IMR-90 (cell line): ENCODE measurements around the gene USP35. TPM values are rescaled to one million over a fixed set of nuclear protein-coding genes. Genes with fewer than 3 reads are reported as not detected.
A peak's percentile ranks its signal among the peaks of the same experiment; 100 is the strongest.

ENCODE experiments used
- ATAC-seq: fragments of 200-7000 bp; cut with Tn5 transposase; 2 replicates; pipeline ENCODE4 v1.9.1; 2020; ENCODE audit warnings: low read depth, mild to moderate bottlenecking, moderate library complexity
- BruUV-seq: library from RNA; stranded (reverse); fragments of 400-500 nt; replicated peaks from 2 replicates; lab custom pipeline; 2021; lab: Mats Ljungman, UMichigan
- CTCF ChIA-PET: fragments of 300-600 bp; formaldehyde crosslinking; extraction: SDS; loops from one replicate; lab custom pipeline; 2021; ENCODE audit warnings: antibody characterized with exemption; lab: Yijun Ruan, JAX
- POLR2A ChIA-PET: fragments of 300-600 bp; sonication (Branson Sonifier 250); formaldehyde crosslinking; loops from one replicate; lab custom pipeline; 2022; ENCODE audit warnings: antibody characterized with exemption; ENCODE audit not compliant: unreplicated experiment; lab: Charles Lee
- DNase-seq: peaks from one replicate; pipeline ENCODE4 v3.0.0; 2013
- H2AFZ ChIP-seq: replicated peaks from 2 replicates; pipeline ENCODE3; 2013; ENCODE audit warnings: low read length, mild to moderate bottlenecking; ENCODE audit not compliant: poor library complexity
- H2AK5ac ChIP-seq: 2 replicates; pipeline ENCODE4 v1.6.1; 2013; ENCODE audit warnings: low read depth, low read length, inconsistent platforms
- H2AK9ac ChIP-seq: replicated peaks from 2 replicates; pipeline ENCODE3; 2013; ENCODE audit warnings: mild to moderate bottlenecking, low read depth, low read length, moderate library complexity; ENCODE audit not compliant: poor library complexity
- H2BK120ac ChIP-seq: 2 replicates; pipeline ENCODE4 v1.6.1; 2013; ENCODE audit warnings: low read depth, low read length, inconsistent platforms
- H2BK15ac ChIP-seq: 3 replicates; pipeline ENCODE4 v1.6.1; 2013; ENCODE audit warnings: low read depth, low read length, inconsistent platforms
- H2BK20ac ChIP-seq: 2 replicates; pipeline ENCODE4 v1.6.1; 2013; ENCODE audit warnings: low read depth, mild to moderate bottlenecking, inconsistent platforms, low read length, moderate library complexity
- H2BK5ac ChIP-seq: 2 replicates; pipeline ENCODE4 v1.6.1; 2013; ENCODE audit warnings: mild to moderate bottlenecking, low read depth, low read length, inconsistent platforms; ENCODE audit not compliant: poor library complexity, severe bottlenecking
- H3K14ac ChIP-seq: replicated peaks from 2 replicates; pipeline ENCODE4 v1.6.1; 2013; ENCODE audit warnings: low read depth, low read length, inconsistent platforms
- H3K18ac ChIP-seq: 2 replicates; pipeline ENCODE4 v1.6.1; 2013; ENCODE audit warnings: low read depth, low read length, control low read depth
- H3K23ac ChIP-seq: 2 replicates; pipeline ENCODE4 v1.6.1; 2013; ENCODE audit warnings: low read depth, low read length, inconsistent platforms
- H3K27ac ChIP-seq: 2 replicates; pipeline ENCODE4 v1.5.1; 2013; ENCODE audit warnings: mild to moderate bottlenecking, control low read depth, low read length; ENCODE audit not compliant: insufficient read depth
- H3K27me3 ChIP-seq: 2 replicates; pipeline ENCODE4 v1.6.1; 2013; ENCODE audit warnings: low read length; ENCODE audit not compliant: control insufficient read depth, insufficient read depth
- H3K36me3 ChIP-seq: 2 replicates; pipeline ENCODE4 v1.6.1; 2013; ENCODE audit warnings: low read length, mixed read lengths; ENCODE audit not compliant: control insufficient read depth, insufficient read depth
- H3K4ac ChIP-seq: 2 replicates; pipeline ENCODE4 v1.6.1; 2013; ENCODE audit warnings: low read depth, low read length, inconsistent platforms
- H3K4me1 ChIP-seq: 2 replicates; pipeline ENCODE4 v1.6.1; 2013; ENCODE audit warnings: low read length, mixed read lengths; ENCODE audit not compliant: control insufficient read depth, insufficient read depth
- H3K4me2 ChIP-seq: 2 replicates; pipeline ENCODE4 v1.6.1; 2013; ENCODE audit warnings: low read depth, mild to moderate bottlenecking, control low read depth, low read length, moderate library complexity
- H3K4me3 ChIP-seq: 2 replicates; pipeline ENCODE4 v1.5.1; 2013; ENCODE audit warnings: low read depth, mild to moderate bottlenecking, control low read depth, low read length, moderate library complexity; ENCODE audit not compliant: insufficient read depth
- H3K56ac ChIP-seq: 2 replicates; pipeline ENCODE4 v1.6.1; 2013; ENCODE audit warnings: low read length, inconsistent platforms; ENCODE audit not compliant: insufficient read depth; ENCODE audit errors: extremely low read depth
- H3K79me1 ChIP-seq, 2 experiments: 2 replicates each; pipeline ENCODE4 v1.6.1; 2013; ENCODE audit warnings: low read length in 2 of 2, inconsistent platforms in 1 of 2, low read depth in 1 of 2
- H3K9ac ChIP-seq: 2 replicates; pipeline ENCODE4 v1.6.1; 2013; ENCODE audit warnings: low read depth, low read length, control low read depth
- H3K9me1 ChIP-seq: 2 replicates; pipeline ENCODE4 v1.6.1; 2013; ENCODE audit warnings: low read length, inconsistent platforms; ENCODE audit not compliant: insufficient read depth
- H3K9me3 ChIP-seq: 2 replicates; pipeline ENCODE4 v1.6.1; 2013; ENCODE audit warnings: low read length; ENCODE audit not compliant: control insufficient read depth, insufficient read depth
- H4K20me1 ChIP-seq: 2 replicates; pipeline ENCODE4 v1.6.1; 2013; ENCODE audit warnings: low read length, inconsistent platforms; ENCODE audit not compliant: insufficient read depth
- H4K5ac ChIP-seq: 2 replicates; pipeline ENCODE4 v1.6.1; 2013; ENCODE audit warnings: mild to moderate bottlenecking, low read depth, low read length, control low read depth
- H4K8ac ChIP-seq, 2 experiments: 2 replicates each; pipeline ENCODE4 v1.6.1; 2013; ENCODE audit warnings: low read depth in 2 of 2, low read length in 2 of 2, control low read depth in 1 of 2, inconsistent platforms in 1 of 2
- H4K91ac ChIP-seq: 2 replicates; pipeline ENCODE4 v1.6.1; 2013; ENCODE audit warnings: low read depth, low read length, inconsistent platforms; ENCODE audit not compliant: insufficient read depth
- BHLHE40 ChIP-seq: fragments of 150-350 bp; IDR thresholded peaks from 2 replicates; pipeline ENCODE4 v1.6.1; 2016; ENCODE audit warnings: mild to moderate bottlenecking, low read depth, low read length
- CEBPB ChIP-seq: IDR thresholded peaks from 2 replicates; pipeline ENCODE4 v1.6.1; 2012; ENCODE audit warnings: low read depth, low read length, improper control_type of control experiment
- CHD1 ChIP-seq: IDR thresholded peaks from 2 replicates; pipeline ENCODE4 v1.6.1; 2012; ENCODE audit warnings: low read depth, low read length, improper control_type of control experiment
- CTCF ChIP-seq: conservative IDR thresholded peaks from 2 replicates; pipeline ENCODE4 v1.5.1; 2012; ENCODE audit warnings: mild to moderate bottlenecking, low read depth, low read length, improper control_type of control experiment
- FOS ChIP-seq: fragments of 150-350 bp; IDR thresholded peaks from 2 replicates; pipeline ENCODE4 v1.6.1; 2016; ENCODE audit warnings: low read depth, low read length
- MAFK ChIP-seq: IDR thresholded peaks from 2 replicates; pipeline ENCODE4 v1.6.1; 2012; ENCODE audit warnings: low read depth, low read length, improper control_type of control experiment
- MAZ ChIP-seq: IDR thresholded peaks from 2 replicates; pipeline ENCODE4 v1.6.1; 2012; ENCODE audit warnings: low read depth, mild to moderate bottlenecking, low read length, improper control_type of control experiment, moderate library complexity, borderline replicate concordance
- MXI1 ChIP-seq: IDR thresholded peaks from 2 replicates; pipeline ENCODE4 v1.6.1; 2012; ENCODE audit warnings: low read depth, mild to moderate bottlenecking, low read length, moderate library complexity, borderline replicate concordance
- NFE2L2 ChIP-seq: fragments of 150-350 bp; IDR thresholded peaks from 2 replicates; pipeline ENCODE4 v1.6.1; 2016; ENCODE audit warnings: low read depth, mild to moderate bottlenecking, low read length
- POLR2A ChIP-seq: IDR thresholded peaks from 2 replicates; pipeline ENCODE4 v1.6.1; 2012; ENCODE audit warnings: mild to moderate bottlenecking, low read depth, low read length
- RCOR1 ChIP-seq: IDR thresholded peaks from 2 replicates; pipeline ENCODE4 v1.6.1; 2012; ENCODE audit warnings: mild to moderate bottlenecking, low read length, improper control_type of control experiment; ENCODE audit not compliant: insufficient replicate concordance
- RFX5 ChIP-seq: IDR thresholded peaks from 2 replicates; pipeline ENCODE4 v1.8.0; 2012; ENCODE audit warnings: low read depth, mild to moderate bottlenecking, low read length, moderate library complexity
- SMC3 ChIP-seq: fragments of 150-350 bp; IDR thresholded peaks from 2 replicates; pipeline ENCODE4 v1.6.1; 2016; ENCODE audit warnings: low read depth, mild to moderate bottlenecking, antibody characterized with exemption, low read length, moderate library complexity
- USF2 ChIP-seq: fragments of 150-350 bp; IDR thresholded peaks from 2 replicates; pipeline ENCODE4 v1.6.1; 2017; ENCODE audit warnings: mild to moderate bottlenecking, antibody characterized with exemption, low read length, low read depth
- WGBS, 2 experiments: methylation state at CpG; one replicate each; pipeline versions ENCODE4 v1.1.5 to v1.1.7; 2013; ENCODE audit warnings: missing lambda C conversion rate in 2 of 2; ENCODE audit not compliant: insufficient read length in 1 of 2; ENCODE audit errors: extremely low coverage in 2 of 2; 5-methylcytosine and 5-hydroxymethylcytosine counted together
- dilution Hi-C: fragments of 300-500 bp; cut with HindIII; formaldehyde crosslinking; loops from one replicate; pipeline ENCODE4 v1.14.3; 2018; ENCODE audit warnings: low sequenced_read_pairs; ENCODE audit not compliant: unreplicated experiment
- in situ Hi-C: fragments of 300-500 bp; cut with MboI; formaldehyde crosslinking; loops from 3 replicates; pipeline ENCODE4 v1.14.3; 2019; ENCODE audit warnings: low sequenced_read_pairs, inconsistent platforms, mixed read lengths
- intact Hi-C: fragments of 100-400 bp; cut with micrococcal nuclease; formaldehyde crosslinking; loops from 2 replicates; pipeline ENCODE4 v1.10.0; 2022
- polyA plus RNA-seq, 3 experiments: library from polyadenylated mRNA; depleted of rRNA; stranded (reverse); fragments of >200 nt; gene quantifications; 2 replicates each; pipeline ENCODE4 v1.2.3, GENCODE V29; 2012; ENCODE audit warnings: low replicate concordance in 1 of 3
- total RNA-seq: library from RNA; depleted of rRNA; stranded (reverse); fragments of >200 nt; gene quantifications from 2 replicates; pipeline ENCODE4 v1.2.3, GENCODE V29; 2012
- TF ChIP-seq, protein P1 (sequence below): fragments of 150-350 bp; IDR thresholded peaks from 2 replicates; pipeline ENCODE4 v1.6.1; 2016; ENCODE audit warnings: low read depth, mild to moderate bottlenecking, low read length, moderate library complexity, borderline replicate concordance

The USP35 gene
- total and polyA plus RNA-seq, 2 of the 4 experiments (the other 2 are of a cell fraction), result 2.7 to 11.3 TPM

DNA sequence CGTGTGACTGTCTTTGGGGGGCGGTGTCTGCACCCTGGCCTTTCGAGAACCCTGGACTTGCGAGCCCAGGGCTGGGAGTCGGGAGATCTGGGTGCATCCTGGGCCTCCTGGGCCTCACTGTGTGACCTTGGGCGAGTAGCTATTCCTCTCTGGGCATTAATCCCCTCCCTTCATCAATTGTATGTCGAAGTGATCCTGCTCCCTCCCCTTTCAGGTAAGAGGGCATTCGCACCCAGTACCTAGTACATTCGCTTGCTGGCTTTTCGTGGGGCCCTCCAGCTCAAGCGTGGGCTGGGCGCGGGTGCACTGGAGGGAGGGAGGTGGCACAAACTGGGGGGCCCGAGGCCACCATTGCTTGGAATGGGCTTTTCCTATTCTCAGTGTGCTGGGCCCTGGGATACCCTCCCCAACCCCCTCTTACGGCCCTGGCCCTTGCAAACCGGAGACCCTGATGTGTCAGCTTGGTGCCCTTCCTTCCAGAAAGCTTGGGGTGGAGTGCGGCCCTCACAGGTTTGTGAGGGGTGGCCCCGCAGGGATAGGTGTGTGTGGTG, 530 bp downstream of the USP35 start:
- Histone ChIP-seq H2AFZ (peak overlapping the region; percentile 97), H4K8ac (peak overlapping the region; percentile 80 to 85; a peak in 3 of 4 replicates), H3K36me3 (no peaks in the 10 kb centered on the region), H3K9me3 (no peaks in the 10 kb centered on the region), H2BK20ac (no peak overlapping the region), H4K5ac (peak overlapping the region; percentile 57; the same call in 1 of the 2 replicates), H3K27ac (peak overlapping the region; percentile 65), H3K4me3 (peak overlapping the region; percentile 94), H3K4ac (peak overlapping the region; percentile 54), H2AK9ac (peak overlapping the region; percentile 99), H3K9ac (peak overlapping the region; percentile 80), H4K91ac (peak overlapping the region; percentile 64; the same call in 1 of the 2 replicates), H3K4me1 (peaks cover 16% of the 10 kb centered on the region), H2BK15ac (no peak overlapping the region), H3K23ac (peak overlapping the region; percentile 49; the same call in 1 of the 2 replicates), H2BK5ac (peak overlapping the region; percentile 38), H2BK120ac (no peak overlapping the region), H4K20me1 (peaks cover 32% of the 10 kb centered on the region), H3K4me2 (peak overlapping the region; percentile 91), H3K56ac (no peak overlapping the region), H3K9me1 (peaks cover 25% of the 10 kb centered on the region), H3K79me1 (peaks cover 51 to 88% of the 10 kb centered on the region in 2 experiments), H3K14ac (peak overlapping the region; percentile 77; the same call in 1 of the 2 replicates), H2AK5ac (peak overlapping the region; percentile 92), H3K18ac (peak overlapping the region; percentile 27; the same call in 1 of the 2 replicates), H3K27me3 (no peaks in the 10 kb centered on the region)
- intact Hi-C loops, result loop anchor here (2.0 kb wide), 1 partner anchor 24 kb away; no protein-coding TSS in a partner anchor
- ChIA-PET POLR2A (no interaction called here), CTCF (interaction anchor here (1.7 to 1.9 kb wide), 2 partner anchors 40 to 375 kb away, joined by 5 to 6 read pairs; no protein-coding TSS in a partner anchor)
- BruUV-seq, result no TSS peak
- ATAC-seq, result no peak
- 20% methylated on average over 1 of the region's 18 CpGs; no CpG with 5 or more reads in 1 of the 2 experiments for WGBS, 2 experiments
- no peak for DNase-seq
- dilution Hi-C loops, result no loop called here
- in situ Hi-C loops, result no loop called here
- no peak for TF ChIP-seq RCOR1
- no peak for TF ChIP-seq RFX5
- TF ChIP-seq USF2, result no peak
- no peak for TF ChIP-seq POLR2A
- TF ChIP-seq MAZ, result no peak
- TF ChIP-seq CEBPB, result no peak
- no peak for TF ChIP-seq MAFK
- TF ChIP-seq FOS, result no peak
- TF ChIP-seq, protein P1, sequence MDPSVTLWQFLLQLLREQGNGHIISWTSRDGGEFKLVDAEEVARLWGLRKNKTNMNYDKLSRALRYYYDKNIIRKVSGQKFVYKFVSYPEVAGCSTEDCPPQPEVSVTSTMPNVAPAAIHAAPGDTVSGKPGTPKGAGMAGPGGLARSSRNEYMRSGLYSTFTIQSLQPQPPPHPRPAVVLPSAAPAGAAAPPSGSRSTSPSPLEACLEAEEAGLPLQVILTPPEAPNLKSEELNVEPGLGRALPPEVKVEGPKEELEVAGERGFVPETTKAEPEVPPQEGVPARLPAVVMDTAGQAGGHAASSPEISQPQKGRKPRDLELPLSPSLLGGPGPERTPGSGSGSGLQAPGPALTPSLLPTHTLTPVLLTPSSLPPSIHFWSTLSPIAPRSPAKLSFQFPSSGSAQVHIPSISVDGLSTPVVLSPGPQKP, result no peak
- TF ChIP-seq NFE2L2, result no peak
- no peak for TF ChIP-seq CTCF
- no peak for TF ChIP-seq SMC3
- no peak for TF ChIP-seq BHLHE40
- no peak for TF ChIP-seq MXI1
- TF ChIP-seq CHD1, result no peak
